Measurements from ENCODE around the gene ACSL5. TPM values are rescaled to one million over a fixed set of nuclear protein-coding genes. Genes with fewer than 3 reads are reported as not detected.

ACSL5 gene
- total RNA-seq, 1 donor from 2014 or later, result 0.64 TPM

DNA sequence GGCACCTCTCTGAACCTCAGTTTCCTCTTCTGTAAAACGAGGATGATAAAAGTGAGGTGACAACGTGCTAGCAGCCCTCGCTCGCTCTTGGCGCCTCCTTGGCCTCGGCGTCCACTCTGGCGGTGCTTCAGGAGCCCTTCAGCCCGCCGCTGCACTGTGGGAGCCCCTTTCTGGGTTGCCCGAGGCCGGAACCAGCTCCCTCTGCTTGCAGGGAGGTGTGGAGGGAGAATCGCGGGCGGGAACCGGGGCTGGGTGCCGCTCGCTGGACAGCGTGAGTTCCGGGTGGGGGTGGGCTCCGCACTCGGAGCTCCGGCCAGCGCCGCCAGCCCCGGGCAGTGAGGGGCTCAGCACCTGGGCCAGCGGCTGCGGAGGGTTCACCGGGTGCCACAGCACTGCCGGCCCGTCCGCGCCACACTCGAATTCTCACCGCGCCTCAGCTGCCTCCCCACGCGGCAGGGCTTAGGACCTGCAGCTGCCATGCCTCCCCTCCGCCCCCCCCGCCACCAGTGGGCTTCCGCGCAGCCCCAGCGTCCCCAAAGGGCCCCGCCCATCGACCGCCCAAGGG is 24.3 kb upstream of the ACSL5 start:
- Mint-ChIP-seq H3K27ac (ENCODE audit: unreplicated experiment) (no peak overlapping the region), H3K36me3 (ENCODE audit: low read depth, unreplicated experiment) (no peaks in the 10 kb centered on the region), H3K4me1 (ENCODE audit: unreplicated experiment) (no peaks in the 10 kb centered on the region), H3K4me3 (ENCODE audit: unreplicated experiment) (no peak overlapping the region), H3K9me3 (ENCODE audit: unreplicated experiment) (no peaks in the 10 kb centered on the region), H3K27me3 (ENCODE audit: unreplicated experiment) (peaks cover 3% of the 10 kb centered on the region)
- DNase-seq (ENCODE audit: low spot score), result no peak
- TF ChIP-seq, protein P1, sequence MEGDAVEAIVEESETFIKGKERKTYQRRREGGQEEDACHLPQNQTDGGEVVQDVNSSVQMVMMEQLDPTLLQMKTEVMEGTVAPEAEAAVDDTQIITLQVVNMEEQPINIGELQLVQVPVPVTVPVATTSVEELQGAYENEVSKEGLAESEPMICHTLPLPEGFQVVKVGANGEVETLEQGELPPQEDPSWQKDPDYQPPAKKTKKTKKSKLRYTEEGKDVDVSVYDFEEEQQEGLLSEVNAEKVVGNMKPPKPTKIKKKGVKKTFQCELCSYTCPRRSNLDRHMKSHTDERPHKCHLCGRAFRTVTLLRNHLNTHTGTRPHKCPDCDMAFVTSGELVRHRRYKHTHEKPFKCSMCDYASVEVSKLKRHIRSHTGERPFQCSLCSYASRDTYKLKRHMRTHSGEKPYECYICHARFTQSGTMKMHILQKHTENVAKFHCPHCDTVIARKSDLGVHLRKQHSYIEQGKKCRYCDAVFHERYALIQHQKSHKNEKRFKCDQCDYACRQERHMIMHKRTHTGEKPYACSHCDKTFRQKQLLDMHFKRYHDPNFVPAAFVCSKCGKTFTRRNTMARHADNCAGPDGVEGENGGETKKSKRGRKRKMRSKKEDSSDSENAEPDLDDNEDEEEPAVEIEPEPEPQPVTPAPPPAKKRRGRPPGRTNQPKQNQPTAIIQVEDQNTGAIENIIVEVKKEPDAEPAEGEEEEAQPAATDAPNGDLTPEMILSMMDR (IDR thresholded peaks at IDR 0.05; ENCODE audit: unreplicated experiment), result no peak

GRCh38 chr10:112351146-112351545 is 22.8 kb upstream of the ACSL5 start:
- DNase-seq (ENCODE audit: low spot score), result no peak
- no peaks in the 10 kb centered on the region for H3K36me3 Mint-ChIP-seq (ENCODE audit: low read depth, unreplicated experiment)
- no peaks in the 10 kb centered on the region for H3K4me1 Mint-ChIP-seq (ENCODE audit: unreplicated experiment)
- TF ChIP-seq, protein P1 (IDR thresholded peaks at IDR 0.05; ENCODE audit: unreplicated experiment), result no peak
- no peaks in the 10 kb centered on the region for H3K9me3 Mint-ChIP-seq (ENCODE audit: unreplicated experiment)
- H3K27me3 Mint-ChIP-seq (ENCODE audit: unreplicated experiment), result peaks cover 3% of the 10 kb centered on the region
- H3K4me3 Mint-ChIP-seq (ENCODE audit: unreplicated experiment), result no peak overlapping the region
- H3K27ac Mint-ChIP-seq (ENCODE audit: unreplicated experiment), result no peak overlapping the region

GRCh38 chr10:112352044-112352443 is 21.9 kb upstream of the ACSL5 start:
- DNase-seq (ENCODE audit: low spot score), result no peak
- Mint-ChIP-seq H3K4me3 (ENCODE audit: unreplicated experiment) (no peak overlapping the region), H3K4me1 (ENCODE audit: unreplicated experiment) (no peaks in the 10 kb centered on the region)

GRCh38 chr10:112353046-112353445 is 20.9 kb upstream of the ACSL5 start:
- Mint-ChIP-seq H3K9me3 (ENCODE audit: unreplicated experiment) (no peaks in the 10 kb centered on the region), H3K36me3 (ENCODE audit: low read depth, unreplicated experiment) (no peaks in the 10 kb centered on the region), H3K27me3 (ENCODE audit: unreplicated experiment) (no peaks in the 10 kb centered on the region), H3K27ac (ENCODE audit: unreplicated experiment) (no peak overlapping the region), H3K4me1 (ENCODE audit: unreplicated experiment) (no peaks in the 10 kb centered on the region), H3K4me3 (ENCODE audit: unreplicated experiment) (no peak overlapping the region)
- no peak for DNase-seq (ENCODE audit: low spot score)
- TF ChIP-seq, protein P1 (IDR thresholded peaks at IDR 0.05; ENCODE audit: unreplicated experiment), result no peak

More at GRCh38 chr10:112352044-112352443, 21.9 kb upstream of the ACSL5 start:
- TF ChIP-seq, protein P1 (IDR thresholded peaks at IDR 0.05; ENCODE audit: unreplicated experiment), result no peak
- Mint-ChIP-seq H3K9me3 (ENCODE audit: unreplicated experiment) (no peaks in the 10 kb centered on the region), H3K27me3 (ENCODE audit: unreplicated experiment) (no peaks in the 10 kb centered on the region), H3K36me3 (ENCODE audit: low read depth, unreplicated experiment) (no peaks in the 10 kb centered on the region), H3K27ac (ENCODE audit: unreplicated experiment) (no peak overlapping the region)

- no peak overlapping the region for H3K4me3 Mint-ChIP-seq (ENCODE audit: unreplicated experiment)
- H3K4me1 Mint-ChIP-seq (ENCODE audit: unreplicated experiment), result peaks cover 2% of the 10 kb centered on the region
- H3K27ac Mint-ChIP-seq (ENCODE audit: unreplicated experiment), result no peak overlapping the region
- no peaks in the 10 kb centered on the region for H3K36me3 Mint-ChIP-seq (ENCODE audit: low read depth, unreplicated experiment)
- DNase-seq (ENCODE audit: low spot score), result no peak
- no peaks in the 10 kb centered on the region for H3K9me3 Mint-ChIP-seq (ENCODE audit: unreplicated experiment)
- no peaks in the 10 kb centered on the region for H3K27me3 Mint-ChIP-seq (ENCODE audit: unreplicated experiment)
- TF ChIP-seq, protein P1 (IDR thresholded peaks at IDR 0.05; ENCODE audit: unreplicated experiment), result no peak
These were observed 17.2 kb upstream of the ACSL5 start for GRCh38 chr10:112356686-112357085.
